TTC549 (cell line): ENCODE data around the gene GPRC5B.

ENCODE experiments used
- FAIRE-seq: peaks from 2 replicates; lab custom pipeline; 2012; peaks lifted over from hg19 to GRCh38; lab: Jason Lieb, UNC

GPRC5B gene

DNA sequence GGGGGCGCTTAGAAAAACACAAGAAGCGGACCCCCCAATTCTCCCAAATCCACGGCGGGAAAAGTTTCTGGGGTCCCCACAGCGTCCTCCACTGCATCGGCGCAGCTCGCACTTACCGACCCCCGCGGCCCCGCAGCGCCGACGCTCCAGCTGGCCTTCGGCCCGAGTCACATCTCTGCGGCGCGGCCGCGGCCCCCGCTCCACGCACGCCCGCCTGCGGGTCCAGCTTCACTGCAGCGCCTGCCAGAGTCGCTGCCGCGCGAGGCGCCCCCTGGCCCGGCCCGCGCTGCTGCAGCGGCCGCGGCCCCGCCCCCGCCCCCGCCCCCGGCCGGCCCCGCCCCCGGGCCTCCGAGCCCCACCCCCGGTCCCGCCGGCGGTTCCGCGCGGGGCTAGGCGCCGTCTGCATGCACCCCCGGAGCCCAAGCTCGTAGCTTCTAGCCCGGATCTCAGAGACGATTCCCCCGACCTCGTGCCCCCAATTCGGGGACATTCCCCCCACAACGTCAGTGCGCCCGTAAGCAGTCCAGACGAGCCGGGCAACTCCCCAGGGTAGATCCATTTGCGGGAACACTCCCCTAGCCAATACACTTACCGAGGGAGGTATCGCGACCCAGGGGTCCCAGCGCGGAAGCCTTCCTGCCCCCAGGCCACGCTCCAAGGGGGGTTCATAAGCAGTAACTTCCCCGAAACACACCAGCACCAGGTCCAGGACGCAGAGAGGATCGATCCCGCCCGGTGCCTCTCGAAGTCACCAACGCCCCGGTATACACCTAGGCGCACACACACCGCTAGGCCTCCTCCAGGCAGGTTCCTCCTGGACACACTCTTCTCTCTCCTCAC lies at the start of gene GPRC5B:
Gene GPRC5B (minus strand): TSS at position 238 of the 840 bp plus-strand sequence. CDS start 12,003 bp downstream, outside the sequence.
- FAIRE-seq: no peak

- FAIRE-seq: no peak
Observed at GRCh38 chr16:19933740-19934139, 49.1 kb upstream of the GPRC5B start.

- FAIRE-seq: no peak
Observed at GRCh38 chr16:19929062-19929511, 44.4 kb upstream of the GPRC5B start.

DNA sequence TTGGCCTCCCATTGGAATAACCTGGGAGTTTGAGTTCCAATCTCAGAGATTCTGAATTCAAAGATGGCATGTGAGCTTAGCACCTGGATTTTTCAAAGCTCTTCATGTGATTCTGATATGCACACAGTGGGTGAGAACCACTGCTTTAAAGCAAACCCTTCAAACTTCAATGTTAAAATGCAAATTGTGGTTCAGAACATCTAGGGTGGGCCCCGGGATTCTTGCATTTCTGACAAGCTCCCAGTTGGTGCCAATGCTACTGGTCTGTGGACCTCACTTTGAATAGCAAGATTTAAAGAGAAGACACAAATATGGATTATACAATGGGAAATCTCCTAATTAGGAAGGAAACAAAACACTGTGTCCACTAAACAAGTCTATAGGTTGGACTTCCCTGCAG lies 43.8 kb upstream of the GPRC5B start:
- FAIRE-seq: no peak

GRCh38 chr16:19926449-19927390 lies 42.1 kb upstream of the GPRC5B start:
- FAIRE-seq: no peak

DNA sequence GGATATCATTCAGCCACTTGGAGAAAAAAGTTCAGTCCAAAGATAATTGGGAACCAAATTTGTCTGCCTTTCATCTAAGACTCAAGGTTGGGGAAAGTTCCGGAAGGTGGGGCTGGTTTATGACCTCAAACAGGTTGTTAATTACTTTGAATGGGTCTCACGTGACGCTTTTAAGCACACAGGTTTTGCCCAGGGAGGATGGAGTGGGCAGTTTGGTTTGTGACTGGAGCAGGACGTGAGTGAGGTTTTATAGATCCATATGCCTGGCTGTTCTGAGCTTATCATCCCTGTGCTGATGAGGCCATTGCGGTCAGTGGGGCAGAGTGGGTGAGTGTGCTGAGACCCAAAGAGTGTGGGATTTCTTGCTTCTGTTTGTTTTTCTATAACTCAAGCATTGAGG lies 38.7 kb upstream of the GPRC5B start:
- FAIRE-seq: no peak

DNA sequence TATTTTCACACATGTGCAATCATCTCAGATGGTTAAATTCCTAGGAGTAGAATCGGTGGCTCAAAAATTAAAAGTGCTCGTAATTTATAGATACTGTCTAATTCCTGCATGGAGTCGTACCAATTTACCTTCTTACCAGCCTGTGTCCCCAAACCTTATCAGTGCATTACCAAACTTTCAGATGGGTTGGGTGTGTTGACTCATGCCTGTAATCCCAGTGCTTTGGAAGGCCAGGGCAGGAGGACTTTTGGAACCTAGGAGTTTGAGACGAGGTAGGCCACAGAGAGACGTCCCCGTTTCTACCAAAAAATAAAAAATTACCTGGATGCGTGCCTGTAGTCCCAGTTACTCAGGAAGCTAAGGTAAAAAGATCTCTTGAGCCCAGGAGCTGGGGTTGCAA lies 34.5 kb upstream of the GPRC5B start:
- FAIRE-seq: no peak

- no peak for FAIRE-seq
Observed at GRCh38 chr16:19916064-19916463, 31.4 kb upstream of the GPRC5B start.

DNA sequence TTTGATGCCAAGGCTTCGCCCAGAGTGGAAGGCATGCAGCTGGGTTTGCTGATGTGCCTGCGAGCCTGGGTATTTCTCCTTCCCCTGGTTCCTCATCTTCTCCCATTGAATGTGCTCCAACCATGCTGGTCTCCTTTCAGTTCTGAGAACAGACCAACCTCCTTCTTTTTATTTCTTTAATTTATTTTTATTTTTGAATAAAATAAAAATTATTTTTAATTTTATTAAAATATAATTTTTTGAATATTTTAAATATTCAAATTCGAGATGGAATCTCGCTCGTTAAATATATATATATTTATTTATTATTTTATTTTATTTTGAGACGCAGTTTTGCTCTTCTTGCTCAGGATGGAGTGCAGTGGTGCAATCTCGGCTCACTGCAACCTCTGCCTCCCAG lies 30.2 kb upstream of the GPRC5B start:
- no peak for FAIRE-seq

DNA sequence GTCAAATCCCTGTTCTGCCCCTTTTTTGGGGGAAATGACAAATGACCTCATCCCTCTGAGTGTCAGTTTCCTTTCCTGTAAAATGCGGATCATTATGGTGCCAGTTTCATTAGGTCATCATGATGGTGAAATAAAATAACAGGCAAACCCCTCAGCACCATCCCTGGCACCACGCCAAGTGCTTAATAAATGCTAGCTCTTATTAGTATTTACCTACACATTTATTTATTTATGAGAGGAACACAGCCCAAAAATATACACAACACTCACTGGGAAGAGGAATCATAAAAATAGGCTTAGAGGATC lies 28.6 kb upstream of the GPRC5B start:
- FAIRE-seq: no peak

DNA sequence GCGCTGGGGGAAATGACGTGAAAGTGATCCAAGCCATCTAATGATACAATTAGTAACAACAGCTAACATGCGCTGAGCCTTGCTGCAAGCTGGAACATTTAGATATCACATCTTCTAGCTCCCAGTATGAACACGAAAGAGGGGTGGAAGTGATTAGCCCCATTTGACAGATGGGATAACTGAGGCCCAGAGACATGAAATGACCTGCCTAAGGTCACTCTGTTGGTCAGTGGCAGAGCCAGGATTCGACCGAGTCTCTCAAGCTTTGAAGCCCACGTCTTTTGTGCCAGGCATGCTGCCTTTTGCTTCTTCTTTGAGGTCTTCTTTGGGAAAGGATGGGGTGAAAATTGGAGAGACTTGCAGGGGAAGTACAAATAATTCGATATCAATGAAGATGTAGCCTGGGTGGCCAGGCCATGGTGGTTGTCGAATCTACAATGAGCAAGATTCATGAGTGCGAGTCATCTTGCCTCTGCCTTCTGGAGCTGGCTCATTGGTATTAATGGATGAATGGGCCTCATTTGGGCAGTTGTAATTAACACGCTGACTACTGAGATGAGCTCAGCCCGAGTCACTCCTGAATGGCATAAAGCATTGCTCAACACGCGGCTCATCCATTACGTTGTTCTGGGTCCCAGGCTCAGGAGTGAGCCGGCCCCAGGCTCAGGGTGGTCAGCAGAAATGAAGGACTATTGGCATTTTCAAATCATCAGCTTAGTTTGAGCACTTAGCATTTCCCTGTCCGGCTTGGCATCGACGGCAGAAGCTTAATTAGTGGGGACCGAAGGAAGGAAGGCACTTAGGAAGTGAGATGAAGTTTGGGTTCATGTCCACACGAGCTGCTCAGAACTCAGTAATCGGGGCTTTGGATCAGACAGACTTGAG lies 28.0 kb upstream of the GPRC5B start:
- no peak for FAIRE-seq

- FAIRE-seq: no peak
Observed at GRCh38 chr16:19911747-19912454, 27.3 kb upstream of the GPRC5B start.

GRCh38 chr16:19911204-19911603 lies 26.6 kb upstream of the GPRC5B start:
- FAIRE-seq: no peak

GRCh38 chr16:19909750-19910322 lies 25.2 kb upstream of the GPRC5B start:
- no peak for FAIRE-seq

- FAIRE-seq: no peak
Observed at GRCh38 chr16:19908921-19909320, 24.3 kb upstream of the GPRC5B start.

DNA sequence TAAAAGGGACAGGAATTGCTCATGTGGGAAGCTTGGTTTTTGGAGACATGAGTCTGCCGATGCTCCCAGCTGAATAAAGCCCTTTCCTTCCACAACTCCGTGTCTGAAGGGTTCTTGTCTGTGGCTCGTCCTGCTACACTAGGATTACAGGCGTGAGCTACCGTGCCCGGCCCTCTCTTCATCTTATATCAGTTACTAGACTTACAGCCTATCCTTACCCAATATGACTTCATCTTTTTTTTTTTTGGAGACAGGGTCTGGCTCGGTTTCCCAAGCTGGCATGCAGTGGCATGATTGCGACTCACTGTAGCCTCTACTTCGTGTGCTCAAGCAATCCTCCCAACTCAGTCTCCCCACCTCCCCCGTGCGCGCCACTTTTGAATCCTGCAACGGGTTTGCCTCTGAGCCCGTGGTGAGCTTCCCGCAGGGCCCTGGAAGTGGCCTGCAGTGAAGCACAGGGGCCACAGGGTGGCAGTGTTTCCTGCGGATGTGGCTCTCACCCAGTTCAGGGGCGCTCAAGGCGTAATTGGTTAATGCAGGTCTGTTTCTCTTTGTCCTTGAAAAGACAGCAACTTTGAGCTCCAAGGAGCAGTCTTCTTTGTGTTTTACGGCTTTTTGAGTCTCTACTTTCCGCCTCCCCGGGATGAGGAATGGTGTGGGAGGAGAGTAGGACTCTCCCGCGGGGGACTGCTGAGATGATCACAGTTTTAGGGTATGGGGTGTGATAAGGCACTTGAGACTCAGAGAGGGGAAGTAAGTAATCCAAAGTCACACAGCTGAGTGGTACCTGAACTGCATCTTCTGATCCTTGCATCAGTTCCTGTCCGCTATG lies 22.7 kb upstream of the GPRC5B start:
- FAIRE-seq: no peak

DNA sequence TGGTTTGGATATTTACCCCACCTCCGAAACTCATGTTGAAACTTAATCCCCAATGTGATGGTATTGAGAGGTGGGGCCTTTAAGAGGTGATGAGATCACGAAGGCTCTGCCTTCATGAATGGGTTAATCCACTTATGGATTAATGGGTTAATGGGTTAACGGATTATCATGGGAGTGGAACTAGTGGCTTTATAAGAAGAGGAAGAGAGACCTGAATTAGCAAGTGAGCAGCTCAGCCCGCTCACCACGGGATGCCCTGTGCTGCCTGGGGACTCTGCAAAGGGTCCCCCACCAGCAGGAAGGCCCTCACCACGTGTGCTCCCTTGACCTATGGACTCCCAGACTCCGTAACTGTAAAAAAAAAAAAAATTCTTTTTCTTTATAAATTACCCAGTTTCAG lies 16.5 kb upstream of the GPRC5B start:
- no peak for FAIRE-seq

- no peak for FAIRE-seq
Observed at GRCh38 chr16:19899605-19899955, 14.9 kb upstream of the GPRC5B start.

DNA sequence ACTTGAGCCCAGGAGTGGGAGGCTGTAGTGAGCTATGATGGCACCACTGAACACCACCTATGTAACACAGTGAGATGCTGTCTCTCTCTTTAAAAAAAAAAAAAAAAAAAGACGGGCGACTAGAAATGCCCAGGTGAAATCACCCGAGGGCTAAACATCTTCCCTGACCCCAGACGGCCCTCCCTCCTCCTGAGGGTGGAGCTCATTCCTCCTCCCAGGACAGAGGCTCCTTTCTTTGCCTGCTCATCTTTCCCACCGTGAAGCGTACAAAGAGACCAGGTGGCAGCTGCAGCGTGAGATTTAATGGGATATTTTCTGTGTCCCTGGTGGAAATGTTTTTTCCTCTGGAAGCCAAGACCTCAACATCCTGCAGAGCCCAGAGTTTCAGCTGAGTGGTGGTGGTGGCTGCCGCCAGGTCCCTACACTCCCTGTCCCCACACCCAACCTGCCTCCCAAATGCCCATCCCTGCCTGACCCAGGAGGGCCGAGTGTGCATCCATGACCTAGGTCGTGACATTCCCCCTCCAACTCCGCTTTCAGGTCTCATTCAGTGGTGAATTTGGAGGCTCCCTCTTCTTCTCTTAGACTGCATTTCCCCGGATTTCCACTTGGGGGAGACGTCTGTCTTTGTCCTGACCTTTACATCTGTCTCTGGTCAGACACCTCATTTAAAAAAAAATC lies 14.4 kb upstream of the GPRC5B start:
- FAIRE-seq: no peak

DNA sequence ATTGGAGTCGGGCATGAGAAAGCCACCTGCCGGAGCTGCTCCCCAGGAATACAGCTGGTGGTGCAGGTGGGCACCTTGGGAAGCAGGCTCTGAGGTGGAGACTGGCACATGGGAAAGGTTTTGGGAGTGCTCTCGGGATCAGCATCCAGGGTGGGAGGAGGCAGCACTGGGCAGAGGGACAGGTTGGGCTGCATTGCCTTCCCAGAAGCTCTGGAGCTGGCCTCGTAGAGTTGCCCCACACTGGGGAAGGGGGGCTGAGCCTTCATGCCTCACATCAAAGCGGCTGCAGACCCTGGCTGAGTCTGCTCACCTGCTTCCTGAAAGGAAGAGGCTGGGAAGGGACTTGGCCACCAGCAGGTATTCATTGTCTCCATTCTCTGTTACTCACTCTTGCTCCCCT lies 13.5 kb upstream of the GPRC5B start:
- no peak for FAIRE-seq
